NT2/D1 (cell line): ENCODE results near the gene HERC3.

Experiments used
- SUZ12 ChIP-seq: IDR thresholded peaks from 2 replicates; pipeline ENCODE4 v1.6.1; 2011; ENCODE audit not compliant: insufficient read length, insufficient read depth; ENCODE audit errors: extremely low read depth
- YY1 ChIP-seq: IDR thresholded peaks from 2 replicates; pipeline ENCODE4 v1.6.1; 2011; ENCODE audit not compliant: insufficient read length, insufficient read depth
- ZNF274 ChIP-seq: IDR thresholded peaks from 2 replicates; pipeline ENCODE4 v1.6.1; 2011; ENCODE audit warnings: mild to moderate bottlenecking, low read depth, low read length

DNA sequence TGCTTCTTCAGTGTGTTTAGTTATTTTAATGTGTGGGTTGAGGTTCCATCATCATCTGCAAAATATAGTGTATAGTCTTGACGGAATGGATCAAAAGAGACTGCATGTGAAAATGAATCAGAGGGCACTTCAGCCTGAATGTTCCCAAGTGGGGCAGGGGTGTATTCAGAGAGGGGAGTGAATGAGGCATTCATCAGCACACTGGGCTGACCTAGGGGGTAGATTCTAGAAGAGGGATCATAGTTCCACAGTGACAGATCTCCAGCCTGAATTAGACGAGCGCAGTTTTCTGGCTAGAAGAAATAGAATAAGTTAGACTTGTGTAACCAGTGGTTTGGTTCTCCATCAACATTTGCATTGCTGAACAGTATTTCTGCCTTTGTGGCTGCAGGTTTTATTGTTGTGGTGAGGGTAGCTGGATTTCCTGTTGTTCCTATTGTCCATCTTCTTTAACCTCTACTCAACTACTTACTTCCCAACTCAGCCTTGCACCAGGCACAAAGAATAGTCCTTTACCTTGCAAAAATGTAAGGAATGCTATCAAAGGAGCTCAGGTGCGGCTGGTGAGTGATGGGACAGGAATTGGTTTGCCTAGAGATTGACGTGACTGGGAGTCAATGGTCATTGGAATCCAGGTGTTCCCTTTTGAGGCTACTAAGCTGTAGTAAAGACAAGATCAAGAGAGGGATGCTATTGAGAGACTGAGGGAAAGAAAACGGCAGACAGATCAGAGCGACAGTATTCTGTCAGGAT is 54.4 kb downstream of the HERC3 start:
- TF ChIP-seq YY1, result no peak
- no peak for TF ChIP-seq ZNF274
- no peak for TF ChIP-seq SUZ12
